HepG2 (cell line): ENCODE results near the gene SHANK2. TPM values are rescaled to one million over a fixed set of nuclear protein-coding genes. Genes with fewer than 3 reads are reported as not detected.

Source experiments
- ATAC-seq: fragments of 200-7000 bp; cut with Tn5 transposase; 3 replicates; pipeline ENCODE4 v1.9.1; 2020; ENCODE audit warnings: mild to moderate bottlenecking, moderate library complexity
- BruUV-seq: library from RNA; stranded (reverse); fragments of 400-500 nt; replicated peaks from 2 replicates; lab custom pipeline; 2021; lab: Mats Ljungman, UMichigan
- CTCF ChIA-PET: fragments of 300-600 bp; formaldehyde crosslinking; extraction: SDS; loops from one replicate; lab custom pipeline; 2021; ENCODE audit warnings: low total read pairs, inconsistent platforms, low intra/inter-chr PET ratio; lab: Yijun Ruan, JAX
- POLR2A ChIA-PET: fragments of 350-600 bp; sonication (Branson Sonifier 250); formaldehyde crosslinking; loops from one replicate; lab custom pipeline; 2020; ENCODE audit warnings: antibody characterized with exemption, inconsistent platforms; lab: Yijun Ruan, JAX
- DNase-seq: peaks from one replicate; pipeline ENCODE4 v3.0.0-alpha.2; 2015; ENCODE audit warnings: low spot score
- FAIRE-seq: peaks from 3 replicates; lab custom pipeline; 2011; peaks lifted over from hg19 to GRCh38; lab: Jason Lieb, UNC
- H2AFZ ChIP-seq: one replicate; pipeline ENCODE4 v1.6.1; 2011; ENCODE audit warnings: low read length, inconsistent platforms
- H3K27ac ChIP-seq: fragments of 300-600 bp; 3 replicates; pipeline ENCODE4 v1.8.0; 2011; ENCODE audit warnings: mixed run types, mild to moderate bottlenecking, mixed read lengths, low read length, inconsistent platforms; ENCODE audit not compliant: insufficient read depth; ENCODE audit errors: extremely low read length
- H3K27me3 ChIP-seq, 2 experiments: fragments of 200-600 bp in 1 of 2; 2 replicates in 1 of 2; 3 replicates in 1 of 2; pipeline versions ENCODE4 v1.6.0 to v1.8.0; 2011; ENCODE audit warnings: low read length in 2 of 2, mild to moderate bottlenecking in 2 of 2, moderate library complexity in 2 of 2, inconsistent platforms in 1 of 2; ENCODE audit not compliant: insufficient read depth in 2 of 2, control insufficient read depth in 1 of 2
- H3K36me3 ChIP-seq, 2 experiments: fragments of 200-600 bp in 1 of 2; replicated peaks in 1 of 2; 2 replicates in 1 of 2; 3 replicates in 1 of 2; pipeline versions ENCODE4 v1.5.1 to v1.8.0; 2011; ENCODE audit warnings: low read length in 2 of 2, inconsistent platforms in 1 of 2; ENCODE audit not compliant: insufficient read depth in 2 of 2, control insufficient read depth in 1 of 2
- H3K4me1 ChIP-seq: 2 replicates; pipeline ENCODE4 v1.5.1; 2012; ENCODE audit warnings: low read length, inconsistent platforms; ENCODE audit not compliant: insufficient read depth
- H3K4me2 ChIP-seq: 2 replicates; pipeline ENCODE4 v1.6.0; 2011; ENCODE audit warnings: low read depth, low read length, inconsistent platforms
- H3K4me3 ChIP-seq, 3 experiments: fragments of 200-600 bp in 1 of 3; sonication (generic), shearing (Covaris generic) in 1 of 3; replicated peaks in 1 of 3; 2 replicates each; pipeline ENCODE4 v1.5.1; 2011 to 2016; ENCODE audit warnings: low read length in 3 of 3, inconsistent platforms in 2 of 3, low read depth in 2 of 3, mild to moderate bottlenecking in 2 of 3, control low read depth in 1 of 3, mixed read lengths in 1 of 3; ENCODE audit not compliant: insufficient read depth in 1 of 3
- H3K79me2 ChIP-seq: one replicate; pipeline ENCODE4 v1.6.1; 2011; ENCODE audit warnings: low read length, inconsistent platforms; ENCODE audit not compliant: insufficient read depth
- H3K9ac ChIP-seq: 2 replicates; pipeline ENCODE4 v1.6.0; 2011; ENCODE audit warnings: mild to moderate bottlenecking, low read depth, low read length, inconsistent platforms; ENCODE audit not compliant: insufficient read depth
- H3K9me3 ChIP-seq: 2 replicates; pipeline ENCODE4 v1.5.1; 2012; ENCODE audit warnings: mild to moderate bottlenecking, low read length
- H4K20me1 ChIP-seq: 2 replicates; pipeline ENCODE4 v1.6.0; 2011; ENCODE audit warnings: inconsistent platforms, mild to moderate bottlenecking, low read length, moderate library complexity; ENCODE audit not compliant: insufficient read depth
- HDAC1 ChIP-seq: sonication (generic); formaldehyde crosslinking; IDR thresholded peaks from 2 replicates; pipeline ENCODE4 v1.5.1; 2020; ENCODE audit warnings: mild to moderate bottlenecking, missing genetic modification reagents
- HOXA9 ChIP-seq: sonication (generic); formaldehyde crosslinking; IDR thresholded peaks from 2 replicates; pipeline ENCODE4 v1.8.1; 2022; ENCODE audit warnings: missing genetic modification reagents, mild to moderate bottlenecking, moderate library complexity, borderline replicate concordance
- MED13 ChIP-seq: sonication (generic); formaldehyde crosslinking; IDR thresholded peaks from 2 replicates; pipeline ENCODE4 v1.5.0; 2020; ENCODE audit warnings: missing genetic modification reagents
- MIER3 ChIP-seq: IDR thresholded peaks from 2 replicates; pipeline ENCODE4 v1.6.1; 2016; ENCODE audit warnings: missing compliant biosample characterization, borderline replicate concordance
- PCBP2 ChIP-seq: fragments of 200-400 bp; formaldehyde crosslinking; optimal IDR thresholded peaks from 2 replicates; pipeline ENCODE3; 2018; ENCODE audit warnings: low read length, low read depth; ENCODE audit not compliant: poor library complexity, severe bottlenecking
- PPARG ChIP-seq: conservative IDR thresholded peaks from 2 replicates; pipeline ENCODE4 v1.6.1; 2016; ENCODE audit warnings: missing biosample characterization, missing genetic modification reagents
- RCOR2 ChIP-seq: IDR thresholded peaks from 2 replicates; pipeline ENCODE4 v1.6.1; 2016; ENCODE audit warnings: missing biosample characterization, missing genetic modification reagents
- SAP130 ChIP-seq: IDR thresholded peaks from 2 replicates; pipeline ENCODE4 v1.6.1; 2016; ENCODE audit warnings: low read depth
- SOX6 ChIP-seq, 2 experiments: fragments of 450-650 bp in 1 of 2; sonication (generic) in 1 of 2; formaldehyde crosslinking in 1 of 2; IDR thresholded peaks; 2 replicates each; pipeline versions ENCODE4 v1.4.0 to v1.6.1; 2017 to 2020; ENCODE audit warnings: antibody characterized with exemption in 1 of 2, mild to moderate bottlenecking in 1 of 2, missing genetic modification reagents in 1 of 2
- SRF ChIP-seq: IDR thresholded peaks from 2 replicates; pipeline ENCODE4 v1.6.1; 2011; ENCODE audit warnings: mild to moderate bottlenecking, low read depth, low read length, moderate library complexity
- STAG1 ChIP-seq: sonication (generic); formaldehyde crosslinking; IDR thresholded peaks from 2 replicates; pipeline ENCODE4 v1.4.0; 2020; ENCODE audit warnings: missing genetic modification reagents
- ZNF260 ChIP-seq: sonication (generic); formaldehyde crosslinking; IDR thresholded peaks from 2 replicates; pipeline ENCODE4 v1.4.0; 2020; ENCODE audit warnings: missing genetic modification reagents, low read depth, mild to moderate bottlenecking, borderline replicate concordance
- ZNF501 ChIP-seq: sonication (generic); formaldehyde crosslinking; IDR thresholded peaks from 2 replicates; pipeline ENCODE4 v1.5.1; 2020; ENCODE audit warnings: mild to moderate bottlenecking, moderate library complexity, missing genetic modification reagents
- WGBS: methylation state at CpG from one replicate; pipeline ENCODE4 v1.1.6; 2017; ENCODE audit warnings: low lambda C conversion rate; 5-methylcytosine and 5-hydroxymethylcytosine counted together
- in situ Hi-C: cut with HindIII; loops from 2 replicates; pipeline ENCODE4 v1.10.0; 2017; ENCODE audit warnings: low pct_unique_long_range_greater_than_20kb; ENCODE audit not compliant: extremely low pct_ligation_motif_present
- intact Hi-C: fragments of 100-400 bp; cut with micrococcal nuclease; formaldehyde crosslinking; loops from one replicate; pipeline ENCODE4 v1.10.0; 2022; ENCODE audit not compliant: unreplicated experiment
- polyA plus RNA-seq, 8 experiments: library from polyadenylated mRNA; depleted of rRNA in 3 of 8; stranded (reverse) in 7 of 8; unstranded in 1 of 8; fragments of >200 nt; fragmentation: Illumina TruSeq in 4 of 8; extraction: Trizol in 4 of 8; gene quantifications; 2 replicates each; pipeline versions ENCODE4 v1.2.1 to v1.2.3, GENCODE V29; 2011 to 2016; ENCODE audit warnings: low read depth in 4 of 8, missing spikeins in 1 of 8, mixed read lengths in 1 of 8; ENCODE audit not compliant: insufficient read depth in 1 of 8
- total RNA-seq, 5 experiments: library from RNA; depleted of rRNA; stranded (reverse); fragments of >200 nt; fragmentation: Illumina TruSeq; extraction: Trizol; gene quantifications; 2 replicates each; pipeline ENCODE4 v1.2.3, GENCODE V29; 2016; ENCODE audit warnings: low read depth in 1 of 5
- TF ChIP-seq, protein P1 (sequence below): sonication (generic); formaldehyde crosslinking; IDR thresholded peaks from 2 replicates; pipeline ENCODE4 v1.4.0; 2020; ENCODE audit warnings: missing genetic modification reagents
- TF ChIP-seq, protein P2 (sequence below): sonication (generic); formaldehyde crosslinking; IDR thresholded peaks from 2 replicates; pipeline ENCODE4 v1.4.0; 2020; ENCODE audit warnings: missing genetic modification reagents
- TF ChIP-seq, protein P3 (sequence below): sonication (generic); formaldehyde crosslinking; IDR thresholded peaks from 2 replicates; pipeline ENCODE4 v1.8.0; 2022; ENCODE audit warnings: mild to moderate bottlenecking, missing genetic modification reagents, moderate library complexity
- TF ChIP-seq, protein P4 (sequence below): IDR thresholded peaks from 2 replicates; pipeline ENCODE4 v1.6.1; 2012; ENCODE audit warnings: inconsistent platforms
- TF ChIP-seq, protein P5 (sequence below): sonication (generic); formaldehyde crosslinking; IDR thresholded peaks from 2 replicates; pipeline ENCODE4 v1.5.0; 2020; ENCODE audit warnings: mild to moderate bottlenecking, missing genetic modification reagents, moderate library complexity

SHANK2 gene
- total and polyA plus RNA-seq, 2 of the 13 experiments (the other 11 are each of a cell fraction or from before 2014, with no cell fraction given), result 10.2 to 13.0 TPM

DNA sequence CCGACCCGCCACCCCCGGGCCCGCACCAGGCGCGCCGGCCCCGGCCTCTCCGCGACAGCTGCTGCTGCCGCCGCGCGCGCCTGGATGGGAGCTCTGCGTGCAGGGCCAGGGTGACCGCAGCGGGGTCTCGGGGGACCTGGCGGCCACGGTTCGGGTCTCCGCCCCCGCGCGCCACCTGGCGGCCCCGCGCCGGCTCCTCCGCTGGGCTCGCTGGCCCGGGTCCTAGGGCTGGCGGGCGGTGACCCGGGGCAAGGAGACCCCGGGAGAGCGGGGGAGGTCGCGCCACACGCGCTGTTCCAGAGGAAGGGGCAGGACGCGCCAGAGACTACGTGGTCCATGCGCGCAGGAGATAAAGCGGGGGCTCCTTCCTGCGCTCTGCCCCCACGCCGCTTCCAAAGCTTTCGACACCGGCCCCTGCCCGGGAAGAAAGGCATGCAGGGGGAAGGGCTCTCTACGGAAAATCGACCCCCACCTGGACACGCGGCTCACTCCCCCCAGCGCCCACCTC, 562 bp downstream of the SHANK2 start:
- Histone ChIP-seq H2AFZ (no peak overlapping the region), H3K9ac (peak overlapping the region; percentile 98), H3K27me3 (no peaks in the 10 kb centered on the region; a peak in 1 of 5 replicates), H3K4me2 (peak overlapping the region; percentile 79), H3K27ac (peak overlapping the region; percentile 98), H3K4me1 (peaks cover 69% of the 10 kb centered on the region), H3K4me3 (peak overlapping the region; percentile 87 to 95 (median 90)), H4K20me1 (peaks cover 19% of the 10 kb centered on the region), H3K9me3 (no peaks in the 10 kb centered on the region), H3K79me2 (peaks cover 45% of the 10 kb centered on the region), H3K36me3 (peaks cover 1 to 10% of the 10 kb centered on the region in 2 experiments; a peak in 1 of 5 replicates)
- ChIA-PET CTCF (interaction anchor here (1.0 kb wide), 1 partner anchor 77 kb away, joined by 3 read pairs; no protein-coding TSS in a partner anchor), POLR2A (interaction anchor here (1.7 to 3.6 kb wide), 8 partner anchors 8 to 132 kb away, joined by 5 to 55 read pairs (median 20); no protein-coding TSS in a partner anchor)
- TSS peak; percentile 33 for BruUV-seq
- WGBS, result 0% methylated on average over 10 of the region's 59 CpGs
- intact Hi-C loops (loop anchor here (2.0 kb wide), 3 partner anchors 31 to 77 kb away; no protein-coding TSS in a partner anchor), in situ Hi-C loops (no loop called here)
- no peak for FAIRE-seq
- peak; percentile 46 for ATAC-seq
- DNase-seq, result no peak
- TF ChIP-seq SAP130 (CRISPR knock-in tag) (peak; percentile 43), HOXA9 (CRISPR knock-in tag) (no peak), STAG1 (CRISPR knock-in tag) (peak; percentile 60), ZNF260 (CRISPR knock-in tag) (no peak), SOX6 (IDR thresholded peaks at IDR 0.05) (no peak), SOX6 (CRISPR knock-in tag; IDR thresholded peaks at IDR 0.05) (0 out of 2 replicates have a peak, but pooled peaks have one; percentile 12), MED13 (no peak), MIER3 (CRISPR knock-in tag) (no peak), RCOR2 (CRISPR knock-in tag) (no peak), SRF (no peak), PPARG (no peak), HDAC1 (CRISPR knock-in tag) (peak; percentile 45), ZNF501 (CRISPR knock-in tag) (0 out of 2 replicates have a peak, but pooled peaks have one; percentile 33), PCBP2 (no peak)
- TF ChIP-seq, protein P1, sequence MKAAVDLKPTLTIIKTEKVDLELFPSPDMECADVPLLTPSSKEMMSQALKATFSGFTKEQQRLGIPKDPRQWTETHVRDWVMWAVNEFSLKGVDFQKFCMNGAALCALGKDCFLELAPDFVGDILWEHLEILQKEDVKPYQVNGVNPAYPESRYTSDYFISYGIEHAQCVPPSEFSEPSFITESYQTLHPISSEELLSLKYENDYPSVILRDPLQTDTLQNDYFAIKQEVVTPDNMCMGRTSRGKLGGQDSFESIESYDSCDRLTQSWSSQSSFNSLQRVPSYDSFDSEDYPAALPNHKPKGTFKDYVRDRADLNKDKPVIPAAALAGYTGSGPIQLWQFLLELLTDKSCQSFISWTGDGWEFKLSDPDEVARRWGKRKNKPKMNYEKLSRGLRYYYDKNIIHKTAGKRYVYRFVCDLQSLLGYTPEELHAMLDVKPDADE (CRISPR knock-in tag), result no peak
- TF ChIP-seq, protein P2, sequence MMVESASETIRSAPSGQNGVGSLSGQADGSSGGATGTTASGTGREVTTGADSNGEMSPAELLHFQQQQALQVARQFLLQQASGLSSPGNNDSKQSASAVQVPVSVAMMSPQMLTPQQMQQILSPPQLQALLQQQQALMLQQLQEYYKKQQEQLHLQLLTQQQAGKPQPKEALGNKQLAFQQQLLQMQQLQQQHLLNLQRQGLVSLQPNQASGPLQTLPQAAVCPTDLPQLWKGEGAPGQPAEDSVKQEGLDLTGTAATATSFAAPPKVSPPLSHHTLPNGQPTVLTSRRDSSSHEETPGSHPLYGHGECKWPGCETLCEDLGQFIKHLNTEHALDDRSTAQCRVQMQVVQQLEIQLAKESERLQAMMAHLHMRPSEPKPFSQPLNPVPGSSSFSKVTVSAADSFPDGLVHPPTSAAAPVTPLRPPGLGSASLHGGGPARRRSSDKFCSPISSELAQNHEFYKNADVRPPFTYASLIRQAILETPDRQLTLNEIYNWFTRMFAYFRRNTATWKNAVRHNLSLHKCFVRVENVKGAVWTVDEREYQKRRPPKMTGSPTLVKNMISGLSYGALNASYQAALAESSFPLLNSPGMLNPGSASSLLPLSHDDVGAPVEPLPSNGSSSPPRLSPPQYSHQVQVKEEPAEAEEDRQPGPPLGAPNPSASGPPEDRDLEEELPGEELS (CRISPR knock-in tag), result no peak
- TF ChIP-seq, protein P3, sequence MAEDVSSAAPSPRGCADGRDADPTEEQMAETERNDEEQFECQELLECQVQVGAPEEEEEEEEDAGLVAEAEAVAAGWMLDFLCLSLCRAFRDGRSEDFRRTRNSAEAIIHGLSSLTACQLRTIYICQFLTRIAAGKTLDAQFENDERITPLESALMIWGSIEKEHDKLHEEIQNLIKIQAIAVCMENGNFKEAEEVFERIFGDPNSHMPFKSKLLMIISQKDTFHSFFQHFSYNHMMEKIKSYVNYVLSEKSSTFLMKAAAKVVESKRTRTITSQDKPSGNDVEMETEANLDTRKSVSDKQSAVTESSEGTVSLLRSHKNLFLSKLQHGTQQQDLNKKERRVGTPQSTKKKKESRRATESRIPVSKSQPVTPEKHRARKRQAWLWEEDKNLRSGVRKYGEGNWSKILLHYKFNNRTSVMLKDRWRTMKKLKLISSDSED (CRISPR knock-in tag), result no peak
- TF ChIP-seq, protein P4, sequence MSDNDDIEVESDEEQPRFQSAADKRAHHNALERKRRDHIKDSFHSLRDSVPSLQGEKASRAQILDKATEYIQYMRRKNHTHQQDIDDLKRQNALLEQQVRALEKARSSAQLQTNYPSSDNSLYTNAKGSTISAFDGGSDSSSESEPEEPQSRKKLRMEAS, result no peak; the same call in 1 of the 2 replicates
- TF ChIP-seq, protein P5, sequence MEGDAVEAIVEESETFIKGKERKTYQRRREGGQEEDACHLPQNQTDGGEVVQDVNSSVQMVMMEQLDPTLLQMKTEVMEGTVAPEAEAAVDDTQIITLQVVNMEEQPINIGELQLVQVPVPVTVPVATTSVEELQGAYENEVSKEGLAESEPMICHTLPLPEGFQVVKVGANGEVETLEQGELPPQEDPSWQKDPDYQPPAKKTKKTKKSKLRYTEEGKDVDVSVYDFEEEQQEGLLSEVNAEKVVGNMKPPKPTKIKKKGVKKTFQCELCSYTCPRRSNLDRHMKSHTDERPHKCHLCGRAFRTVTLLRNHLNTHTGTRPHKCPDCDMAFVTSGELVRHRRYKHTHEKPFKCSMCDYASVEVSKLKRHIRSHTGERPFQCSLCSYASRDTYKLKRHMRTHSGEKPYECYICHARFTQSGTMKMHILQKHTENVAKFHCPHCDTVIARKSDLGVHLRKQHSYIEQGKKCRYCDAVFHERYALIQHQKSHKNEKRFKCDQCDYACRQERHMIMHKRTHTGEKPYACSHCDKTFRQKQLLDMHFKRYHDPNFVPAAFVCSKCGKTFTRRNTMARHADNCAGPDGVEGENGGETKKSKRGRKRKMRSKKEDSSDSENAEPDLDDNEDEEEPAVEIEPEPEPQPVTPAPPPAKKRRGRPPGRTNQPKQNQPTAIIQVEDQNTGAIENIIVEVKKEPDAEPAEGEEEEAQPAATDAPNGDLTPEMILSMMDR, result peak; percentile 69
